MG63 (cell line): ENCODE data around the gene RPN1. TPM values are rescaled to one million over a fixed set of nuclear protein-coding genes. Genes with fewer than 3 reads are reported as not detected.

ENCODE experiments used
- DNase-seq: peaks from one replicate; pipeline ENCODE4 v3.0.0-alpha.2; 2020
- H3K27me3 ChIP-seq: fragments of 250-450 bp; sonication (Bioruptor Pico); 2 replicates; pipeline ENCODE4 v1.5.1; 2020; ENCODE audit warnings: mild to moderate bottlenecking, moderate library complexity
- H3K36me3 ChIP-seq: fragments of 250-450 bp; sonication (Bioruptor Pico); 2 replicates; pipeline ENCODE4 v1.5.1; 2020; ENCODE audit warnings: mild to moderate bottlenecking, moderate library complexity
- H3K4me3 ChIP-seq: fragments of 250-450 bp; sonication (Bioruptor Pico); 2 replicates; pipeline ENCODE4 v1.5.1; 2020; ENCODE audit warnings: mild to moderate bottlenecking, moderate library complexity
- H3K9me3 ChIP-seq: fragments of 250-450 bp; sonication (Bioruptor Pico); 2 replicates; pipeline ENCODE4 v1.5.1; 2020; ENCODE audit warnings: mild to moderate bottlenecking, moderate library complexity
- total RNA-seq: library from RNA; depleted of rRNA; stranded (reverse); fragments of >200 nt; shearing (Covaris generic); gene quantifications from 2 replicates; pipeline ENCODE4 v1.2.3, GENCODE V29; 2014; ENCODE audit warnings: low replicate concordance; rRNA removed

Gene RPN1
- total RNA-seq, 1 experiment from 2014 or later: 599 TPM

- Histone ChIP-seq H3K4me3 (no peak overlapping the region), H3K36me3 (no peaks in the 10 kb centered on the region), H3K9me3 (peaks cover 4% of the 10 kb centered on the region; the same call in 1 of the 2 replicates), H3K27me3 (no peaks in the 10 kb centered on the region)
- no peak for DNase-seq
Measured at GRCh38 chr3:128576290-128576689, 74.3 kb downstream of the RPN1 start.

- H3K9me3 ChIP-seq: peaks cover 4% of the 10 kb centered on the region; the same call in 1 of the 2 replicates
- H3K4me3 ChIP-seq: no peak overlapping the region
- DNase-seq: no peak
- H3K36me3 ChIP-seq: no peaks in the 10 kb centered on the region
- H3K27me3 ChIP-seq: no peaks in the 10 kb centered on the region
Measured at GRCh38 chr3:128575777-128576176, 74.8 kb downstream of the RPN1 start.

GRCh38 chr3:128573707-128574162 is 76.9 kb downstream of the RPN1 start:
- Histone ChIP-seq H3K36me3 (no peaks in the 10 kb centered on the region), H3K27me3 (no peaks in the 10 kb centered on the region; the same call in 1 of the 2 replicates), H3K9me3 (no peaks in the 10 kb centered on the region), H3K4me3 (no peak overlapping the region)
- DNase-seq: no peak

- H3K4me3 ChIP-seq: no peak overlapping the region
- no peaks in the 10 kb centered on the region for H3K36me3 ChIP-seq
- no peak for DNase-seq
- H3K27me3 ChIP-seq: no peaks in the 10 kb centered on the region; the same call in 1 of the 2 replicates
- no peaks in the 10 kb centered on the region for H3K9me3 ChIP-seq
Measured at GRCh38 chr3:128573160-128573559, 77.5 kb downstream of the RPN1 start.

- Histone ChIP-seq H3K36me3 (no peaks in the 10 kb centered on the region), H3K27me3 (no peaks in the 10 kb centered on the region; the same call in 1 of the 2 replicates), H3K9me3 (no peaks in the 10 kb centered on the region), H3K4me3 (no peak overlapping the region)
- DNase-seq: no peak
Measured at GRCh38 chr3:128572644-128573105, 77.9 kb downstream of the RPN1 start.

- Histone ChIP-seq H3K27me3 (no peaks in the 10 kb centered on the region; the same call in 1 of the 2 replicates), H3K36me3 (no peaks in the 10 kb centered on the region), H3K4me3 (no peak overlapping the region), H3K9me3 (no peaks in the 10 kb centered on the region)
- no peak for DNase-seq
Measured at GRCh38 chr3:128572013-128572412, 78.6 kb downstream of the RPN1 start.

Other genes starting within 250 kb of the RPN1 start
- not detected in 2 replicates for gene DNAJB8, start 183.9 kb downstream of the RPN1 start, total RNA-seq
- 0.27 and 2.6 TPM in 2 replicates for gene GATA2, start 157.6 kb downstream of the RPN1 start, total RNA-seq
- gene RAB7A, start 75.4 kb upstream of the RPN1 start, total RNA-seq: 156 and 165 TPM in 2 replicates
- gene ACAD9, start 228.8 kb upstream of the RPN1 start, total RNA-seq: 29.3 and 35.4 TPM in 2 replicates